ENCODE data around the gene SYNE3.

Gene SYNE3

GRCh38 chr14:95541346-95541745 lies 24.9 kb upstream of the SYNE3 start:
- no peak for DNase-seq (ENCODE audit: extremely low read depth, low read depth)
- TF ChIP-seq CTCF (IDR thresholded peaks at IDR 0.05; ENCODE audit: low read depth, low read length, missing control alignments): no peak
- no peak overlapping the region for H3K4me3 ChIP-seq (replicated peaks; ENCODE audit: low read depth, low read length)

GRCh38 chr14:95540236-95540855 lies 23.9 kb upstream of the SYNE3 start:
- no peak for TF ChIP-seq CTCF (IDR thresholded peaks at IDR 0.05; ENCODE audit: low read depth, low read length, missing control alignments)

GRCh38 chr14:95538801-95539509 lies 22.5 kb upstream of the SYNE3 start:
- no peak overlapping the region for H3K4me3 ChIP-seq (replicated peaks; ENCODE audit: low read depth, low read length)
- TF ChIP-seq CTCF (IDR thresholded peaks at IDR 0.05; ENCODE audit: low read depth, low read length, missing control alignments): no peak
- no peak for DNase-seq (ENCODE audit: extremely low read depth, low read depth)

More at GRCh38 chr14:95540236-95540855, 23.9 kb upstream of the SYNE3 start:
- no peak for DNase-seq (ENCODE audit: extremely low read depth, low read depth)
- no peak overlapping the region for H3K4me3 ChIP-seq (replicated peaks; ENCODE audit: low read depth, low read length)

- peak overlapping the region; percentile 93; the same call in 1 of the 2 replicates for H3K4me3 ChIP-seq (replicated peaks; ENCODE audit: low read depth, low read length)
- DNase-seq (ENCODE audit: extremely low read depth, low read depth): no peak
- TF ChIP-seq CTCF (IDR thresholded peaks at IDR 0.05; ENCODE audit: low read depth, low read length, missing control alignments): no peak
These were observed 21.0 kb upstream of the SYNE3 start for GRCh38 chr14:95537298-95538089.

GRCh38 chr14:95536671-95537070 lies 20.2 kb upstream of the SYNE3 start:
- H3K4me3 ChIP-seq (replicated peaks; ENCODE audit: low read depth, low read length): peak overlapping the region; percentile 93

More at GRCh38 chr14:95536671-95537070, 20.2 kb upstream of the SYNE3 start:
- DNase-seq (ENCODE audit: extremely low read depth, low read depth): no peak
- no peak for TF ChIP-seq CTCF (IDR thresholded peaks at IDR 0.05; ENCODE audit: low read depth, low read length, missing control alignments)

Measured in HFF-Myc (cell line).